HepG2 (cell line): ENCODE results near the gene ADSS1. TPM values are rescaled to one million over a fixed set of nuclear protein-coding genes. Genes with fewer than 3 reads are reported as not detected.

Experiments used
- ATAC-seq: fragments of 200-7000 bp; cut with Tn5 transposase; 3 replicates; pipeline ENCODE4 v1.9.1; 2020; ENCODE audit warnings: mild to moderate bottlenecking, moderate library complexity
- BruUV-seq: library from RNA; stranded (reverse); fragments of 400-500 nt; replicated peaks from 2 replicates; lab custom pipeline; 2021; lab: Mats Ljungman, UMichigan
- CTCF ChIA-PET: fragments of 300-600 bp; formaldehyde crosslinking; extraction: SDS; loops from one replicate; lab custom pipeline; 2021; ENCODE audit warnings: low total read pairs, inconsistent platforms, low intra/inter-chr PET ratio; lab: Yijun Ruan, JAX
- POLR2A ChIA-PET: fragments of 350-600 bp; sonication (Branson Sonifier 250); formaldehyde crosslinking; loops from one replicate; lab custom pipeline; 2020; ENCODE audit warnings: antibody characterized with exemption, inconsistent platforms; lab: Yijun Ruan, JAX
- DNase-seq: peaks from one replicate; pipeline ENCODE4 v3.0.0-alpha.2; 2015; ENCODE audit warnings: low spot score
- FAIRE-seq: peaks from 3 replicates; lab custom pipeline; 2011; peaks lifted over from hg19 to GRCh38; lab: Jason Lieb, UNC
- H2AFZ ChIP-seq: one replicate; pipeline ENCODE4 v1.6.1; 2011; ENCODE audit warnings: low read length, inconsistent platforms
- H3K27ac ChIP-seq: fragments of 300-600 bp; 3 replicates; pipeline ENCODE4 v1.8.0; 2011; ENCODE audit warnings: mixed run types, mild to moderate bottlenecking, mixed read lengths, low read length, inconsistent platforms; ENCODE audit not compliant: insufficient read depth; ENCODE audit errors: extremely low read length
- H3K27me3 ChIP-seq, 2 experiments: fragments of 200-600 bp in 1 of 2; 2 replicates in 1 of 2; 3 replicates in 1 of 2; pipeline versions ENCODE4 v1.6.0 to v1.8.0; 2011; ENCODE audit warnings: low read length in 2 of 2, mild to moderate bottlenecking in 2 of 2, moderate library complexity in 2 of 2, inconsistent platforms in 1 of 2; ENCODE audit not compliant: insufficient read depth in 2 of 2, control insufficient read depth in 1 of 2
- H3K36me3 ChIP-seq, 2 experiments: fragments of 200-600 bp in 1 of 2; replicated peaks in 1 of 2; 2 replicates in 1 of 2; 3 replicates in 1 of 2; pipeline versions ENCODE4 v1.5.1 to v1.8.0; 2011; ENCODE audit warnings: low read length in 2 of 2, inconsistent platforms in 1 of 2; ENCODE audit not compliant: insufficient read depth in 2 of 2, control insufficient read depth in 1 of 2
- H3K4me1 ChIP-seq: 2 replicates; pipeline ENCODE4 v1.5.1; 2012; ENCODE audit warnings: low read length, inconsistent platforms; ENCODE audit not compliant: insufficient read depth
- H3K4me2 ChIP-seq: 2 replicates; pipeline ENCODE4 v1.6.0; 2011; ENCODE audit warnings: low read depth, low read length, inconsistent platforms
- H3K4me3 ChIP-seq, 3 experiments: fragments of 200-600 bp in 1 of 3; sonication (generic), shearing (Covaris generic) in 1 of 3; replicated peaks in 1 of 3; 2 replicates each; pipeline ENCODE4 v1.5.1; 2011 to 2016; ENCODE audit warnings: low read length in 3 of 3, inconsistent platforms in 2 of 3, low read depth in 2 of 3, mild to moderate bottlenecking in 2 of 3, control low read depth in 1 of 3, mixed read lengths in 1 of 3; ENCODE audit not compliant: insufficient read depth in 1 of 3
- H3K79me2 ChIP-seq: one replicate; pipeline ENCODE4 v1.6.1; 2011; ENCODE audit warnings: low read length, inconsistent platforms; ENCODE audit not compliant: insufficient read depth
- H3K9ac ChIP-seq: 2 replicates; pipeline ENCODE4 v1.6.0; 2011; ENCODE audit warnings: mild to moderate bottlenecking, low read depth, low read length, inconsistent platforms; ENCODE audit not compliant: insufficient read depth
- H3K9me3 ChIP-seq: 2 replicates; pipeline ENCODE4 v1.5.1; 2012; ENCODE audit warnings: mild to moderate bottlenecking, low read length
- H4K20me1 ChIP-seq: 2 replicates; pipeline ENCODE4 v1.6.0; 2011; ENCODE audit warnings: inconsistent platforms, mild to moderate bottlenecking, low read length, moderate library complexity; ENCODE audit not compliant: insufficient read depth
- BRF2 ChIP-seq: sonication (generic); formaldehyde crosslinking; IDR thresholded peaks from 2 replicates; pipeline ENCODE4 v1.8.1; 2022; ENCODE audit warnings: mild to moderate bottlenecking, missing genetic modification reagents
- CCDC6 ChIP-seq: sonication (generic); formaldehyde crosslinking; IDR thresholded peaks from 2 replicates; pipeline ENCODE4 v1.8.1; 2022; ENCODE audit warnings: mild to moderate bottlenecking, missing genetic modification reagents, moderate library complexity
- DDIT3 ChIP-seq: sonication (generic); formaldehyde crosslinking; IDR thresholded peaks from 2 replicates; pipeline ENCODE4 v1.4.0; 2020; ENCODE audit warnings: mild to moderate bottlenecking, missing genetic modification reagents
- JUNB ChIP-seq: sonication (generic); formaldehyde crosslinking; IDR thresholded peaks from 2 replicates; pipeline ENCODE4 v1.8.0; 2022; ENCODE audit warnings: missing genetic modification reagents, mild to moderate bottlenecking, borderline replicate concordance
- RBM22 ChIP-seq: fragments of 200-400 bp; formaldehyde crosslinking; optimal IDR thresholded peaks from 2 replicates; pipeline ENCODE3; 2017; ENCODE audit warnings: mild to moderate bottlenecking, low read length, moderate library complexity
- RCOR2 ChIP-seq: IDR thresholded peaks from 2 replicates; pipeline ENCODE4 v1.6.1; 2016; ENCODE audit warnings: missing biosample characterization, missing genetic modification reagents
- SNRNP70 ChIP-seq: fragments of 200-400 bp; formaldehyde crosslinking; IDR thresholded peaks from 2 replicates; pipeline ENCODE4 v1.6.1; 2017; ENCODE audit warnings: mild to moderate bottlenecking, low read depth, low read length, moderate library complexity
- ZBTB3 ChIP-seq: sonication (generic); formaldehyde crosslinking; IDR thresholded peaks from 2 replicates; pipeline ENCODE4 v1.4.0; 2020; ENCODE audit warnings: low read depth, mild to moderate bottlenecking, moderate library complexity, missing genetic modification reagents, borderline replicate concordance
- ZFP62 ChIP-seq: sonication (generic); formaldehyde crosslinking; IDR thresholded peaks from 2 replicates; pipeline ENCODE4 v1.4.0; 2020; ENCODE audit warnings: missing genetic modification reagents
- ZFP90 ChIP-seq: sonication (generic); formaldehyde crosslinking; IDR thresholded peaks from 2 replicates; pipeline ENCODE4 v1.8.0; 2022; ENCODE audit warnings: missing genetic modification reagents, mild to moderate bottlenecking, inconsistent platforms, borderline replicate concordance
- ZNF224 ChIP-seq: sonication (generic); formaldehyde crosslinking; IDR thresholded peaks from 2 replicates; pipeline ENCODE4 v1.5.0; 2020; ENCODE audit warnings: mild to moderate bottlenecking, missing genetic modification reagents
- ZNF446 ChIP-seq: sonication (generic); formaldehyde crosslinking; IDR thresholded peaks from 2 replicates; pipeline ENCODE4 v1.5.0; 2020; ENCODE audit warnings: mild to moderate bottlenecking, missing genetic modification reagents
- ZNF879 ChIP-seq: sonication (generic); formaldehyde crosslinking; IDR thresholded peaks from 2 replicates; pipeline ENCODE4 v1.8.1; 2023; ENCODE audit warnings: missing genetic modification reagents
- WGBS: methylation state at CpG from one replicate; pipeline ENCODE4 v1.1.6; 2017; ENCODE audit warnings: low lambda C conversion rate; 5-methylcytosine and 5-hydroxymethylcytosine counted together
- in situ Hi-C: cut with HindIII; loops from 2 replicates; pipeline ENCODE4 v1.10.0; 2017; ENCODE audit warnings: low pct_unique_long_range_greater_than_20kb; ENCODE audit not compliant: extremely low pct_ligation_motif_present
- intact Hi-C: fragments of 100-400 bp; cut with micrococcal nuclease; formaldehyde crosslinking; loops from one replicate; pipeline ENCODE4 v1.10.0; 2022; ENCODE audit not compliant: unreplicated experiment
- polyA plus RNA-seq, 8 experiments: library from polyadenylated mRNA; depleted of rRNA in 3 of 8; stranded (reverse) in 7 of 8; unstranded in 1 of 8; fragments of >200 nt; fragmentation: Illumina TruSeq in 4 of 8; extraction: Trizol in 4 of 8; gene quantifications; 2 replicates each; pipeline versions ENCODE4 v1.2.1 to v1.2.3, GENCODE V29; 2011 to 2016; ENCODE audit warnings: low read depth in 4 of 8, missing spikeins in 1 of 8, mixed read lengths in 1 of 8; ENCODE audit not compliant: insufficient read depth in 1 of 8
- total RNA-seq, 5 experiments: library from RNA; depleted of rRNA; stranded (reverse); fragments of >200 nt; fragmentation: Illumina TruSeq; extraction: Trizol; gene quantifications; 2 replicates each; pipeline ENCODE4 v1.2.3, GENCODE V29; 2016; ENCODE audit warnings: low read depth in 1 of 5

Gene ADSS1
- total and polyA plus RNA-seq, 2 of the 13 experiments (the other 11 are each of a cell fraction or from before 2014, with no cell fraction given), result 1.0 to 36.7 TPM

- TF ChIP-seq RBM22 (no peak), RCOR2 (CRISPR knock-in tag) (no peak)
These were observed 55.9 kb downstream of the ADSS1 start (continued) for GRCh38 chr14:104779776-104780512.

GRCh38 chr14:104780513-104781030 lies 56.5 kb downstream of the ADSS1 start:
- H3K4me1 ChIP-seq, result no peaks in the 10 kb centered on the region
- intact Hi-C loops, result loop anchor here (2.0 kb wide), 1 partner anchor 14 kb away; the partner anchor contains the start of gene AKT1
- 98% methylated on average over 7 of the region's 24 CpGs for WGBS
- H3K27ac ChIP-seq, result no peak overlapping the region
- peaks cover 8 to 14% of the 10 kb centered on the region in 2 experiments; a peak in 4 of 5 replicates for H3K36me3 ChIP-seq
- TF ChIP-seq BRF2 (CRISPR knock-in tag) (no peak), CCDC6 (CRISPR knock-in tag) (no peak), ZFP62 (no peak), DDIT3 (CRISPR knock-in tag) (no peak), ZNF446 (CRISPR knock-in tag) (no peak), SNRNP70 (no peak), ZBTB3 (CRISPR knock-in tag) (no peak), ZNF224 (CRISPR knock-in tag) (no peak), JUNB (CRISPR knock-in tag) (no peak), ZNF879 (no peak), ZFP90 (CRISPR knock-in tag) (no peak)
- DNase-seq (no peak), FAIRE-seq (no peak), ATAC-seq (no peak)
- in situ Hi-C loops, result no loop called here
- H4K20me1 ChIP-seq, result 0 out of 2 replicates have a peak, but pooled peaks cover 3% of the 10 kb centered on the region
- POLR2A ChIA-PET, result no interaction called here
- H3K79me2 ChIP-seq, result no peaks in the 10 kb centered on the region
- H2AFZ ChIP-seq, result no peak overlapping the region
- H3K4me2 ChIP-seq, result no peak overlapping the region
- H3K27me3 ChIP-seq, result no peaks in the 10 kb centered on the region
- no peak overlapping the region for H3K9ac ChIP-seq
- no TSS peak for BruUV-seq
- no peaks in the 10 kb centered on the region for H3K9me3 ChIP-seq
- H3K4me3 ChIP-seq, result no peak overlapping the region
- CTCF ChIA-PET, result no interaction called here
